ENCODE data around the gene UNC45A. TPM values are rescaled to one million over a fixed set of nuclear protein-coding genes. Genes with fewer than 3 reads are reported as not detected.

UNC45A gene
- total RNA-seq, 1 donor from 2014 or later: 70.6 TPM

- intact Hi-C loops (cut with micrococcal nuclease): loop anchor here (1.0 to 10.0 kb wide), 7 partner anchors 21 to 368 kb away; partner anchors contain the start of genes BLM and RCCD1
Observed at GRCh38 chr15:90902840-90903732, 32.0 kb upstream of the UNC45A start, which contains the start of gene MAN2A2. Gene MAN2A2, plus strand, starts transcription at chr15:90903302. Its CDS starts 906 bp downstream, at chr15:90904208.

GRCh38 chr15:90903733-90904536 is 31.1 kb upstream of the UNC45A start:
- intact Hi-C loops (cut with micrococcal nuclease): loop anchor here (1.0 to 10.0 kb wide), 4 partner anchors 30 to 369 kb away; partner anchors contain the start of gene RCCD1

- intact Hi-C loops (cut with micrococcal nuclease): loop anchor here (10.0 kb wide), 1 partner anchor 370 kb away; no protein-coding TSS in a partner anchor
Observed at GRCh38 chr15:90904746-90905145, 30.3 kb upstream of the UNC45A start.

- intact Hi-C loops (cut with micrococcal nuclease): loop anchor here (10.0 kb wide), 1 partner anchor 371 kb away; no protein-coding TSS in a partner anchor
Observed at GRCh38 chr15:90905306-90906180, 29.5 kb upstream of the UNC45A start.

DNA sequence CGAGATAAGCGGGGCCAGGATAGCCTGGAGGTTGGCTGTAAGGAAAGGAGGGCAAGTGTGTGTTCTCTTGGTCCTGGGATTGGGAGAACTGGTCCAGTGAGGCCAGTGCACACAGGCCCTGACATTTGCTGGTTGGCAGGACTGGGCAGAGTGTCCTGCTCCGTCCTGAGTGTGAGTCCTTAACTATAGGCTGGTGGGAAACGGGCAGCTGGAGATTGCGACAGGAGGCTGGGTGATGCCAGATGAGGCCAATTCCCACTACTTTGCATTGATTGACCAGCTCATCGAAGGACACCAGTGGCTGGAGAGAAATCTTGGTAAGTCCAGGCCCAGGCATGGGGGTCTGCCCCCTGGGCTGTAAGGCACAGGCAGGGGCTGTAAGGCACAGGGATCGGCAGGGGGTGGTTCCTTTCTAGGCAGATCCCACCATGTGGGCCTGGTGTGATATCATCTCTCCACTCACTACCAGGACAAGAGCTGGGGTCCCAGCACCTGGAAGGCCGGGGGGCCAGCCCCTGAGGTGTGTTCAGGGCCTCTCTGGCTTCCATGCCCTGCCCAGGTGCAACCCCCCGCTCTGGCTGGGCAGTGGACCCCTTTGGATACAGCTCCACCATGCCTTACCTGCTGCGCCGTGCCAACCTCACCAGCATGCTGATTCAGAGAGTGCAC is 28.8 kb upstream of the UNC45A start:
- intact Hi-C loops (cut with micrococcal nuclease): loop anchor here (10.0 kb wide), 1 partner anchor 372 kb away; no protein-coding TSS in a partner anchor

- intact Hi-C loops (cut with micrococcal nuclease): loop anchor here (10.0 kb wide), 1 partner anchor 372 kb away; no protein-coding TSS in a partner anchor
Observed at GRCh38 chr15:90907051-90907660, 27.9 kb upstream of the UNC45A start.

GRCh38 chr15:90907838-90908507 is 27.1 kb upstream of the UNC45A start:
- intact Hi-C loops (cut with micrococcal nuclease): loop anchor here (10.0 kb wide), 1 partner anchor 373 kb away; no protein-coding TSS in a partner anchor

DNA sequence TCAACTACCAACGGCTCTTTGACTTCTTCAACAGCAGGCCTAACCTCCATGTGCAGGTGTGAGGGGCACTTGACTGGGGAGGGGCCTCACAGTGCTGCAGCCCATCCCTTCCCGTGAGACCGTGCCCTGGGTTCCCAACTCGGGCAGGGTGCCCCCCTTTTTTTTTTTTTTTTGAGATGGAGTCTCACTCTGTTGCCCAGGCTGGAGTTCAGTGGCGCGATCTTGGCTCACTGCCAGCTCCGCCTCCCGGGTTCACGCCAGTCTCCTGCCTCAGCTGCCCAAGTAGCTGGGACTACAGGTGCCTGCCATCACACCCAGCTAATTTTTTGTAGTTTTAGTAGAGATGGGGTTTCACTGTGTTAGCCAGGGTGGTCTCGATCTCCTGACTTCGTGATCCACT is 25.6 kb upstream of the UNC45A start:
- intact Hi-C loops (cut with micrococcal nuclease): loop anchor here (10.0 kb wide), 1 partner anchor 375 kb away; no protein-coding TSS in a partner anchor

- intact Hi-C loops (cut with micrococcal nuclease): loop anchor here (10.0 kb wide), 1 partner anchor 375 kb away; no protein-coding TSS in a partner anchor
Observed at GRCh38 chr15:90909976-90910375, 25.1 kb upstream of the UNC45A start.

GRCh38 chr15:90910441-90911301 is 24.4 kb upstream of the UNC45A start:
- intact Hi-C loops (cut with micrococcal nuclease): no loop called here

DNA sequence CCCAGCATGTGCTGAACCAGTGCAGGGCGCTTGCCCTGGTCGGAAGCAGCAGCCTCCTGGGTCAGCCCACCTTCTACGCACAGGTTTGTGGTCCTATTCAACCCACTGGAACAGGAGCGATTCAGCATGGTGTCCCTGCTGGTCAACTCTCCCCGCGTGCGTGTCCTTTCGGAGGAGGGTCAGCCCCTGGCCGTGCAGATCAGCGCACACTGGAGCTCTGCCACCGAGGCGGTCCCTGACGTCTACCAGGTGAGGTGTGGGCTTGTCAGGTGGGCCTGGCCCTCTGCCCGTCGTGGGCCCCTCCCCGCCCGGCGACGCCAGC is 23.8 kb upstream of the UNC45A start:
- intact Hi-C loops (cut with micrococcal nuclease): no loop called here

DNA sequence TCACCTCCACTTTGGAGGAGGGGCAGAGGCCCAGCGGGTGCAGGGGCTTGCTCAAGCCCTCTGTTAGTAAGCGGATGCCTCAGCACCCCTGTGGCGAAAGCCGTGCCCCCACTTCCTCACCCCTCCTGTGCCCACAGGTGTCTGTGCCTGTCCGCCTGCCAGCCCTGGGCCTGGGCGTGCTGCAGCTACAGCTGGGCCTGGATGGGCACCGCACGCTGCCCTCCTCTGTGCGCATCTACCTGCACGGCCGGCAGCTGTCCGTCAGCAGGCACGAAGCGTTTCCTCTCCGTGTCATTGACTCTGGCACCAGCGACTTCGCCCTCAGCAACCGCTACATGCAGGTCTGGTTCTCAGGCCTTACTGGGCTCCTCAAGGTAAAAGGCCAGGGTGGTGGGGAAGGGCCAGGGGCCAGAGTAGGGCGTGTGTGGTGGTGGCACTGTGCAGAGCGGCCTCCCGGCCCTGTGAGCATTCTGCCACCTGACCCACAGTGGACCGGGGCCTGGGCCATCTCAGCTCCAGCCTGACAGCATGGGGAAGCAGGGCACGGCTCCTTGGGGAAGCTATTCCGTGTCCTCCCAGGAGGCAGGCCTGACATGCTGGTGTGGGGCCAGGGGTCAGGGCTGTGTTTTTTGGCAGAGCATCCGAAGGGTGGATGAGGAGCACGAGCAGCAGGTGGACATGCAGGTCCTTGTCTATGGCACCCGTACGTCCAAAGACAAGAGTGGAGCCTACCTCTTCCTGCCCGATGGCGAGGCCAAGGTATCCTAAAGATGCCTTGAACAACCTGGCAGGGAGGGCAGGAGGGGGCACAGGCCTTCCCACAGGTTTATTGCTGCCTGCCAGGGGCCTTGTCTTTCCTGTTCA is 22.9 kb upstream of the UNC45A start:
- intact Hi-C loops (cut with micrococcal nuclease): no loop called here

GRCh38 chr15:90912770-90913075 is 22.4 kb upstream of the UNC45A start:
- intact Hi-C loops (cut with micrococcal nuclease): no loop called here

DNA sequence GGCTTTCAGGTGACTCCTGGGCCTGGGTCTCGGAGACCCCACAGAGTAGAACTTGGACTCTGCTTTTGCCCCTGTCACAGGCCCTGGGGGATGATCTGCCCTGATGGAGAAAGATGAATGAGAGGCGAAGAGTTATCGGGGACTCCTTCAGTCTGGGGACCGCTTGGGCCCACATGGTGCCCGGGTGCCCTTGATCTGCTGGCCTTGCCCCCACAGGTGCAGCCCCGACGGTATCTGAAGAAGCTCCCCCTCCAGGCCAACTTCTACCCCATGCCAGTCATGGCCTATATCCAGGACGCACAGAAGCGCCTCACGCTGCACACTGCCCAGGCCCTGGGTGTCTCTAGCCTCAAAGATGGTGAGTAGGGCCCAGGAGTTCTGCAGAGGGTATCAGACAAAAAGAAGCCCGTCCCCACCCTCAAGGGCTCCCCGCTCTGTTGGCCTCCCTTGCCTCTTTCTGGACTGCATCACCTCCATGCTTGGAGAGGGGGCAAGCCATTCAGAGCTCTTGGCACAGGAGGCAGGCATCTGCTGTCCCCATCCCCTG is 21.6 kb upstream of the UNC45A start:
- intact Hi-C loops (cut with micrococcal nuclease): no loop called here

DNA sequence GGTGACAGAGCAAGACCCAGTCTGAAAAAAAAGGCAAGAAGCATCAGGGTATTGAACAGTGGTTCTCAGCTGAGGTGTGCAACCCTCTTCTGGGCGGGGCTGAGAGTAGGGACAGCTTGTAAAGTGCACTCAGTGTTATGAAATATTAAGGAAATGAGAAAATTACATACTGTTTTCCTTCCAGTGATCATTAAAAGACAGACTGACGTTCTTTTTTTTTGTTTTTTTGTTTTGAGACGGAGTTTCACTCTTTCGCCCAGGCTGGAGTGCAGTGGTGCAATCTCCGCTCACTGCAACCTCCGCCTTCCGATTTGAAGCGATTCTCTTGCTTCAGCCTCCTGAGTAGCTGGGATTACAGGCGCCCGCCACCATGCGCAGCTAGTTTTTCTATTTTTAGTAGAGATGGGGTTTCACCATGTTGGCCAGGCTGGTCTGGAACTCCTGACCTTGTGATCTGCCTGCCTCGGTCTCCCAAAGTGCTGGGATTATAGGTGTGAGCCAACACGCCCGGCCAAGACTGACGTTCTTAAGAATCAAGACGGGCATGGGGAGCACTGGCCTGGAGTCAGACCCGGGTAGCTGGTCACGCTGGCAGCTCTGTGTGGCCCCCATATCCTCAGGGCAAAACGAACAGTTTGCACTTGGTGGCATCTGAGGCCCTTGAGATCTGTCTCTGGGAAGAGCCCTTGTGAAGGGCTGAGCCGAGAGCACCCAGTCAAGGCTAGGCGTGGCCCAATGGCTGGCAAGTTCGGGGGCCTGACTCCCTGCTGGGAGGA is 20.6 kb upstream of the UNC45A start:
- intact Hi-C loops (cut with micrococcal nuclease): no loop called here

- intact Hi-C loops (cut with micrococcal nuclease): no loop called here
Observed at GRCh38 chr15:90915216-90915807, 19.8 kb upstream of the UNC45A start.

Measured in T-helper 1 cell treated with Interleukin-12 subunit alpha and Interleukin-12 subunit beta and Interleukin-4 antibody, amounts not matched to agents 30 ng/mL and 1 ng/mL, for 36 hours (primary cell).